DMS79 treated with DMSO at 0.1 percent for 48 hours (cell line): ENCODE results near the gene RAD21L1.

Experiments used
- DNase-seq: peaks from one replicate; lab custom pipeline; 2025; lab: John Stamatoyannopoulos, UW

The RAD21L1 gene

DNA sequence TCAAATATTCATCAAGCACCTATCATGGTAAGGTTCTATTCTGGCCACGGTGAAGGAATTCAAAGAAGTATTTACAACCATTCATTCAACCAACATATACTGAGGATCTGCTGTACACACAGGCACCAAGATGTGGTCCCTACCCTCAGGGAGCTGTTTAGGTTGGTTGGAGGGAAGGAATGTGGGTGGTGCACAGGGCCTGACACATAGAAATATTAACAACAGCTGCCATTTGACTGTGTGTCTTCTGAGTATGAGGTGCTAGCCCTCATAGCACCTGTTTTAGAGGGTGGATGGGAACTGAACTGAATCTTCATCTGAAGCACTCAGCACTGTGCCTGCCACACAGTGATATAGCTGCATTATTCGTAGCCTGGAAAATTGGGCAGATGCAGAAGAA lies 47.5 kb downstream of the RAD21L1 start:
- DNase-seq: no peak

DNA sequence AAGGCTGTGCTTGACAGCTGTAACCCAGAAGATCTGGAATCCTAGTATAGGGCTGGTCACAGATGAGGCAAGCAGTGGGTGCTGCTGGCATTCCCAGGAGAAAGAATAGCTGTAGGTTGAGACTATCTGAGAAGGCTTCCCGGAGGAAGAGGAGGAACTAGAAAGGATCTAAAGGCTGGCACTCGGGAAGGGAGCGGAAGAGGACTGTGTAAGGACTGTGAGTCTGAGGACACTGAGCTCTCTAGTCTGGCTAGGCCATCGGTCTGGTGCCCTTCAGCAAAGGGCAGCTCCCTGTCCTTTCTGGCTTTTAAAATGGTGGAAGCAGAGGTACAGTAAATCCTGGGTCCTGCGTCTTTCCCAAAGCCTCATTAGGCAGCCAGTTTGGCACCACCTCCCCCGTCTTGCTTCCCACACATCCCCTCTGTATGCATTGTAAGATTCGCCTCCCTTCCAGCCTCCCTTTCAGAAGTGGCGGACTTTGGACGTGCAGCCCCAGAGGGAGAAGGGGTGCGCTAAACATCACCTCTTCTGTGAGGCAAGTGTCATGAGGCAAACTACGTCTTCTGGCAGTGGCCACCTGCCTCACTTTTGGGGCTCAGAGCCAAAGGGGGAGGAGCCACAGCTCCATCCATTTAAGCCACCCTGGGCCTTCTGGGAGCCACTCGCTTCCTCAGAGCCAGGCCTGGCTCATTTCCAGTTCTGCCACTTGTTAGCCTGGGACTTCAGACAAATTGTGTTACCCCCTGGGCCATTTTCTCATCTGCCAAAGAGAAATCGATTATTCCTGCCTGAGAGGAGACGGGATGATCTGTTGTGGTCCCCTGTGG lies 48.9 kb downstream of the RAD21L1 start:
- DNase-seq: peak; percentile 16

GRCh38 chr20:1275919-1276318 lies 50.1 kb downstream of the RAD21L1 start:
- no peak for DNase-seq

- DNase-seq: no peak
Observed at GRCh38 chr20:1277529-1278322, 51.9 kb downstream of the RAD21L1 start.

DNA sequence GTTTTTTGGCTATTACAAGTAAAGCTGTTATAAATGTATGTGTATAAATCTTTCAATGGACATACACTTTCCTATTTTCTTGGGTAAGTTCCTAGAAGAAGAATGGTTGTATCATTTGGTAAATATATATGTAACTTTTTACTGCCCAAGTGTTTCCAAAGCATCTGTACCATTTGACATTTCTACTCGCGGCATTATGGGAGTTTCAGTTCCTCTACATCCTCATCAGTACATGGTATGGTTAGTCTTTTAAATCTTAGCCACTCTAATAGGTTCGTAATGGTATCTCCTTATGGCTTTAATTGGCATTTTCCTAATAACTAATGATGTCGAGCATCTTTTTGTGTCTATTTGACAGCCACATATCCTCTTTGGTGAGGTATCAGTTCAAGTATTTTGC lies 53.1 kb downstream of the RAD21L1 start:
- no peak for DNase-seq

GRCh38 chr20:1280195-1281102 lies 54.6 kb downstream of the RAD21L1 start:
- no peak for DNase-seq

DNA sequence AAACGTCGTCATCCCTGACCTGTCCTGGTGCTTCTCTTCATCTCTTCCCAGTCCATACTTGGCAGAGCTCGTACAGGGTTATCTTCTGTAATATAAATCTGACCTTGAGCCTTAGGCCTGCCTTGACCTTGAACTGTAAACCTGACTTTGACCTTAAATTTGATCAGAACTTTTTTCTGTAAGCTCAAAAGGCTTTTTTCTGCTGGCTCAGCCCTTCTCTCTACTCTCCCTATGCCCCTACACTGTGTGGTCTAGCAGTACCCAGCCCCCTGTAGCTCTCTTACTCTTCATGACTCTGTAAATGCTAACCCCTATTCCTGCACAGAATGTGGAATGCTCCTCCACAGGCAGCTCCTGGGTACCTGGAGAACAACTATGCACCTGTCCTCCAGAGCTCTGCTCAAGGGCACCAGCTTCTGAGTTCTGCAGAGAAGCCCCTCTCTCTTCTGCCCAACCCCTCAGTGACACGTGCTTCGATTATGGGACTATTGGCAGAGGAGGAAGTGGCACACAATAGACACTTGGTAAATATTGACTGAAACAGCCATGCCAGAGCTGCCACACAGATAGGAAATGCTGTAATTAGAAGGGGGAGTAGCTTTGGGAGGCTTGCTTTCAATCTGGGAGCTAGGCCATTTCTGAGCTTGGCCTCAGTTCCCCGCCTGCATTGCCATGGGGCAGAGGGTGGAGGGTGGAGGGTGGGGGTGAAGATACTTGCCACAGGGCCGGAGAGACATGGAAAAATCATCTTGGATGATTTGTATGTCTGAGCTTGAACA lies 55.6 kb downstream of the RAD21L1 start:
- DNase-seq: no peak

DNA sequence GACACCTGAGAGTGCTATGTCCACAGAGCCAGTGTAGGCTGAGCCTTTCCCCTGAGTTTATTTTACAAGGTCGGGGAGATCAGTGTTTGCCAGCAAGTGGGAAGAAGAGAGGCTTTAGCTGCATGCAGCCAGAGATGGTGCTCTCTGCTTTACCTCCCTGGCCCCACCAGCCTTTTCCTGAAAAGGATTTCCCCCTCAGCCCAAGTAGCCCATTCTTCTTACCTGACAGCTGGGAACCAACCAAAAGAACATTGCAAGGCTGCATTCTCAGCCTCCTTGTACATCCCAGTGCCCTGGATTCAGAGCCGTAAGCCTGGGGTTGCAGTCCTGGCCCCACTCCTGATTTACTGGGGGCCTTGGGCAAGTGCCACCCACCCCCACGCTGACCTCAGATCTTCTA lies 57.1 kb downstream of the RAD21L1 start:
- DNase-seq: no peak

GRCh38 chr20:1283522-1284510 lies 58.0 kb downstream of the RAD21L1 start:
- no peak for DNase-seq

DNA sequence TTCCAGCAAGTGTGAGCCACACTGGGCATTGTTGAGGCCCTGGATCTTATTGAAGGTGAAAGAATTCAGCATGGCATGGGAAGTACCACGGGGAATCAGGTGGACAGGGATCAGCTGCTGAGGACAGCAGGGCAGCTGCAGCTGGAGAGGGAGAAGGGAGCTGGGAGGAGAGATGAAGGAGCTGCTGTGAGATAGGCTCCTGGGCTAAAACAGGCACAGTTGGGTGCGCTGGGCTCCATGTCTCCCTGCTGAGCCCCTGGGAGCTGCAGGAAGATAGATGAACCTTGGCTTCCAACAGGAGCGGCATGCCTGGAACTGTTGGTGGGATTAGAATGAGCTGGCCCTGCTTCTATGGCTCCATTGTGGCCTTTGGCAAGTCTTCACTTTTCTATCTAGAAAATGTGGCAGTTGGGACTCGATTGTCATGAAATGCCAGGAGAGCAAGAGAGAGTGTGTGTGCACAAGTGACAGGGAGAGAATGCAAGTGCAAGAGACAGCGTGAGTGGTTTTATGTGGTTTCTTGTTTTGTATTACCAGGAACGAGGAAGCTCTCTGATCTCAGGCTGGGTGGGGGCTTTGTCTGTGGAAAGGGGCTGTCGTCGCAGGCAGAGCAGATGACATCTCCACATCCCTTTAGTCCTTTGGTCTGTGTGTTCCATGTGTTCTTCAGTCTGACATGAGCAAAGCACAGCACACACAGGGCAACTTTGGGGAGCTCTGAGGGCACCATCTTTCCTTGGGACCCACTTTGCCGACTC lies 60.6 kb downstream of the RAD21L1 start:
- DNase-seq: no peak

GRCh38 chr20:1287306-1287705 lies 61.5 kb downstream of the RAD21L1 start:
- no peak for DNase-seq

DNA sequence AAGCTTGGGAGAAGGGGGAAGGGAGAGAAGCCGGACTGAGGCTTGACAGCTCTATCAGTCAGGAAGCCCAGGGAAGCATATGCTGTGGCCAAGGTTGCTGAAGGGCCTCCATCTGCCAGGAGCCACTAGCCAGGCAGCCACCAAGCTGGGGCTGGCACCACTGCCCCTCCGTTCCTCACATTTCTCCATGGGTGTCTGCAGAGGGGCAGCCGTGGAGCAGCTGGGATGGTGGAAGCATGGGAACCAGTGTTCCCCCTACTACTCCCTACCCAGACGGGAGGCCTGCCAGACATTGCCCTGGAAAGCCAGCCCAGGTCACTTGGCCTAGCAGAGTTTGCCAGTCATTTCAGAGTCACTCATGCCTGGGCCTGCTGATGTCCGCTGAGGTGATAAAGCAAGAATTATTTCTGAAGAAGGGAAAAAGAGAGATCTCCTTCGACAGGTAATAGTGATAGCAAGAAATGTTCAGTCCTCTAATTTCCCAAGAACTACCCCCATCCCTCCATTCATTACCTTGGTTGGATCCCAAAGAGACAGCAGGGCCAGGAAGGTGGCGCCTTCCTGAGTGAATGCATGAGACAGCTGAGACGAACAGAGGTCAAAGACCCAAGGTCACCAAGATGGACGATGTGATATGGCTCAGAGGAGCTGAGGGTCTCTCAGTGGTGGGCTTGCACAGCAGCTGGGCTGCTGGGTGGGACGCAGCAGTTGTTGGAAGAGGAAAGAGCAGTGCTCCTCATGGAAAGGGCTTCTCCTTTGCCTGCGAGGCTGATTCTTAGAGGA lies 62.1 kb downstream of the RAD21L1 start:
- no peak for DNase-seq

- DNase-seq: no peak
Observed at GRCh38 chr20:1291191-1291741, 65.4 kb downstream of the RAD21L1 start.

GRCh38 chr20:1292620-1293019 lies 66.8 kb downstream of the RAD21L1 start:
- no peak for DNase-seq

DNA sequence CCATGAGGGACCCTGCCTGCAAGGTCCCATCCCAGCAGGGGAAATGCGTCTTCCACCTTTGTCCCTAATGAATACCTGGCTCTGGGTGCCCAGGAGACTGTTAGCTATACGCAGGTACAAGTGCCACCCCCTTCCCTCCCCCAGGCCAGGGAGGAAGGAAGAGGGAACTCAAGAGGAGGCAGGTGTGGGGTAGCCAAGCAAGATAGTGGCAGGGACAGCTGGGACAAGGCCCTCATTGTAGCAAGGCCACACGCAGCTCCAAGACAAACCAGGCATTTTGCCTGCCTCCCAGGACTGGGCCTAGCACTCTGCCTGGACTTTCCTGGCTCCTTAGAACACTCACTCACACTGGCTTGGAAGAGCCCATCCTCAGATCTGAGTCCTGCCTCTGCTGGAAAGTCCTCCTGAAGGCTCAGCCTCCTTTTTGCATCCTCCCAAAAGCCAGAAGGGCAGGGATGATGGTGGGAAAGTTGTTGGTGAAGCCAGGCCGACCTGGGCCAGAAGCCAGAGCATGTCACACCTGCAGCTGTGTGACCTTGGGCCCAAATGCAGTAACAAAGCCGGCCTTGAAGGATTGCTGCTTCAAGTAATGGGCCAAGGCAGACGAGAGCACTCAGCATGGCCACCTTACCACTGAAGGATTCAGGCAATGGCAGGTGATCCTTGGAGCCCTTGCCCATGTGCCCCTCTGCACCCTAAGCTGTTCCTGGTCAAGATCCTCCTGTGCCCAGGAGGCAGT lies 68.0 kb downstream of the RAD21L1 start:
- peak; percentile 14 for DNase-seq

DNA sequence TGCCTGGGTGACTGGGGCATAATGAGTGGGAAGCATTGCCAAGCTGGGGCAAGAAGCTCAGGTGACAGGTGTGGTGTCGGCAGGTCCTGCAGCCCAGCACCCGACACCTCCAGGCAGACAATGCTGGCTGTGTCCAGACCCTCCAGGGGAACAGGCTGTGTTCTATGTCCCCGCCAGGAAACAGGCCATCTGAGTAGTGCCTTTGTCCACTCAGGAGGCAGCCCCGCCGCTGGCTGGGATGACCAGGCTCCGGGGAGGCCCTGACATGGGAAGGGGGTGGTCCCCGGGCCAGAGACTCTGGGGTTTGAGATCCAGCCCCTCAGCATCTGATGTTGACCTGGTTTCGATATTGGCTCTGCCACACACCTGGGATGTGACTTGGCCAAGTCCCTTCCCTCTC lies 68.7 kb downstream of the RAD21L1 start:
- DNase-seq: no peak

DNA sequence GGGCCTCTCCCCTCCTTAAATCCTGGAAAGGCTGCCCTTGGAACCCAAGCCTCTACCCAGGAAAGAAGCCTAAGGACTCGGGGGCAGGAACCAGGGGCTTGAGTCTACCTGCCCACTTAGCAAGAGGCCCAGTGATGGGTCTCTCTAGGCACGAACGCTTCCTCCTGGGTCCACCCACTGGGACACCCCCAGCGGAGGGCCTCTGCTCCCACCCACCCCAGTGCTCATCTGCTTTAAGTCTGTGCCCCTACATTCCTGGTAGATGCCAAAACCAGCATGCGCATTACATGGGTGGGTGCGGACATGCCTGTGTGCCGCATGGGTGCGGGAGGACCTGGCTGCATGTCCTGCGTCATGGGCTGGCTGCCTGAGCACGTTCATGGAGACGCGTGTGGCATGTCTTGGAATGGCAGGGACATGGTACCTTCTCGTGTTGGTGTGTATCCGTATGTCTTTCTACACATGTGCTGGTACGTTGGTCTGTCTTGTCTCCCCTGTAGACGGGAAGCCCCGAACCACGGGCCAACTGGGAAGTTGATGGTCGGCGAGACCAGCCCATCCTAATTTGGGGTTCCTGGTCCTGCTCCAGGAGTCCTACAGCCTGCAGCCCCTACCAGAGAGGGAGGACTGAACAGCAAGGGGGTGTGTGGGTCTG lies 69.6 kb downstream of the RAD21L1 start:
- no peak for DNase-seq
